ENCODE measurements around the gene SEPTIN3. TPM values are rescaled to one million over a fixed set of nuclear protein-coding genes. Genes with fewer than 3 reads are reported as not detected.
"Not testable (repeated sequence)": the region's sequence is repeated elsewhere in the genome, so short reads cannot be mapped to it uniquely, and the experiment has no call there.

SEPTIN3 gene
- total RNA-seq, 1 donor = 0.36 TPM

DNA sequence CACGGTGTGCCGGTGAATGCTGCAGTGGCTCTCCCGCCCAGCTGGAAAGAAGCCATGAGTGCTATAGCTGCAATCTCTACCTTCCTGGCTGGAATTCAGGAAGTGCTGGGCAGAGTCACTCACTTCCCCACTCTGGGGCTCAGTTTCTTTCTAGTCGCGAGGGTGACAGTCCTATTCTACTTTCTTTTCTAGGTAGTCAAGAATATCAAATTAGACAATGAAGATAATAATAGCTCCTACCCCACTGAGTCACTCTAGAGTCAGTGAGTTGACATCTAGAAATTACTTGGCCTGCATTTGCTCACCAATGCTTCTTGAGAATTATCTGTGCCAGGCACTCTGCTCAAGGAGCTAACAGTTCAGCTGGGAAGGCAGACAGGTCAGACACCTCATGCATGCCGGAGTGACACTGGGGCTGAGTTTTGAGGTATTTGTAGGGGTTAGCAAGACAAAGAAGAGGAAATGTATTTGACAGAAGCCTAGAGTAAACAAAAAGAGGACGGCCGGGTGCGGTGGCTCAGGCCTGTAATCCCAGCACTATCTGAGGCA lies 25.5 kb upstream of the SEPTIN3 start:
- Histone ChIP-seq H3K4me2 (ENCODE audit: insufficient read depth, low read length) (peak overlapping the region; percentile 37), H3K79me2 (ENCODE audit: insufficient read depth, low read length) (peaks cover 9% of the 10 kb centered on the region), H3K27me3 (ENCODE audit: insufficient read depth, low read length) (no peaks in the 10 kb centered on the region), H3K4me3 (ENCODE audit: insufficient read depth, low read length) (no peak overlapping the region), H3K9me3 (ENCODE audit: low read depth, low read length) (no peaks in the 10 kb centered on the region), H4K20me1 (ENCODE audit: insufficient read depth, low read length) (peaks cover 5% of the 10 kb centered on the region), H3K4me1 (ENCODE audit: insufficient read depth, low read length) (peaks cover 30% of the 10 kb centered on the region), H3K36me3 (ENCODE audit: insufficient read depth, low read length) (peaks cover 4% of the 10 kb centered on the region), H3K27ac (ENCODE audit: low read depth, low read length) (peak overlapping the region; percentile 0), H2AFZ (ENCODE audit: low read length) (no peak overlapping the region)
- DNase-seq (ENCODE audit: insufficient read length, low spot score, missing footprints) = no peak
- TF ChIP-seq, protein P1, sequence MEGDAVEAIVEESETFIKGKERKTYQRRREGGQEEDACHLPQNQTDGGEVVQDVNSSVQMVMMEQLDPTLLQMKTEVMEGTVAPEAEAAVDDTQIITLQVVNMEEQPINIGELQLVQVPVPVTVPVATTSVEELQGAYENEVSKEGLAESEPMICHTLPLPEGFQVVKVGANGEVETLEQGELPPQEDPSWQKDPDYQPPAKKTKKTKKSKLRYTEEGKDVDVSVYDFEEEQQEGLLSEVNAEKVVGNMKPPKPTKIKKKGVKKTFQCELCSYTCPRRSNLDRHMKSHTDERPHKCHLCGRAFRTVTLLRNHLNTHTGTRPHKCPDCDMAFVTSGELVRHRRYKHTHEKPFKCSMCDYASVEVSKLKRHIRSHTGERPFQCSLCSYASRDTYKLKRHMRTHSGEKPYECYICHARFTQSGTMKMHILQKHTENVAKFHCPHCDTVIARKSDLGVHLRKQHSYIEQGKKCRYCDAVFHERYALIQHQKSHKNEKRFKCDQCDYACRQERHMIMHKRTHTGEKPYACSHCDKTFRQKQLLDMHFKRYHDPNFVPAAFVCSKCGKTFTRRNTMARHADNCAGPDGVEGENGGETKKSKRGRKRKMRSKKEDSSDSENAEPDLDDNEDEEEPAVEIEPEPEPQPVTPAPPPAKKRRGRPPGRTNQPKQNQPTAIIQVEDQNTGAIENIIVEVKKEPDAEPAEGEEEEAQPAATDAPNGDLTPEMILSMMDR (IDR thresholded peaks at IDR 0.05; ENCODE audit: extremely low read depth, low read depth, low read length) = no peak

DNA sequence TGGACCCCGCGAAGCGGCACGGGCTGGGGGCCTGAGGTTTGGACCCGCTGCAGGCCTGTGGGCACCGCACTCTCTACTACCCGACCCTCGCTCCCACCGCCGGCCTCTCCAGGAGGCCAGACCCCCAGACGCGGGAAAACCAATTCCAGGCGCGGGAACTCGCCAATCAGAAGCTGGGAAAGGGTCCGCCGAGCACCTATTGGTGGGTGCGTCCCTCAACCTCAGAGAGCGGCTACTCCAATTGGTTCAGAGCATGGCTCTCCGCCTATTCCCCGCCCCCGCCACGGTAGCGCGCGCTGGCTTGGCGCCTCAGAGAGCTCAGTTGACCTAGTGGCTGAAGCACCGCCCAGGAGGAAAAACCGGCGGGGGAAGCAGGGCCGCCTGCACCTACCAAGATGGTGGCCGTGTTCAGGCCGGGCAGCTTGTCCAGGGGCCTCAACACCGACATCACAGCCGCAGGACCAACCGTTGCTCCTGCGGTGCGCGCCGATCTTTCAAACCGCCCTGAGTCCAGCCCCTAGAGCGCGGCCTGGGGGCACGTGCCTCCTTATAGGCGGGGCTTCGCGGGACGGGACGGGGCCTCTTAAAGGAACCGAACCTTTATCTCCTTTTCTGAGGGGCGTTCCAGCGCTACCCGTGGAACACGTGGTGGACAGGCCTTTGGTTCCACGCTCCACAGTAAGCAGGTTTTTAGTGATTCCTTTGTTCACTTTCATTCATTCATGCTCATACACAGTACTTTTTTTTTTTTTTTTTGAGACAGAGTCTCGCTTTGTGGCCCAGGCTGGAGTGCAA lies 22.4 kb upstream of the SEPTIN3 start, which contains the start of gene CENPM:
TSS of gene CENPM (minus strand) at position 524 of the 795 bp plus-strand sequence. CDS start at position 448, 76 bp downstream.
- Histone ChIP-seq H2AFZ (ENCODE audit: low read length) (peak within 1 kb of the TSS; percentile 100), H3K9me3 (ENCODE audit: low read depth, low read length) (no peaks in the 10 kb centered on the region), H3K79me2 (ENCODE audit: insufficient read depth, low read length) (peaks cover 9% of the 10 kb centered on the region), H3K27ac (ENCODE audit: low read depth, low read length) (peak within 1 kb of the TSS; percentile 78), H3K27me3 (ENCODE audit: insufficient read depth, low read length) (no peaks in the 10 kb centered on the region), H3K4me2 (ENCODE audit: insufficient read depth, low read length) (peak within 1 kb of the TSS; percentile 99), H3K4me3 (ENCODE audit: insufficient read depth, low read length) (peak within 1 kb of the TSS; percentile 96), H3K36me3 (ENCODE audit: insufficient read depth, low read length) (peaks cover 4% of the 10 kb centered on the region), H3K4me1 (ENCODE audit: insufficient read depth, low read length) (peaks cover 18% of the 10 kb centered on the region), H4K20me1 (ENCODE audit: insufficient read depth, low read length) (no peaks in the 10 kb centered on the region)
- TF ChIP-seq, protein P1 (IDR thresholded peaks at IDR 0.05; ENCODE audit: extremely low read depth, low read depth, low read length) = no peak
- peak; percentile 97 for DNase-seq (ENCODE audit: insufficient read length, low spot score, missing footprints)

DNA sequence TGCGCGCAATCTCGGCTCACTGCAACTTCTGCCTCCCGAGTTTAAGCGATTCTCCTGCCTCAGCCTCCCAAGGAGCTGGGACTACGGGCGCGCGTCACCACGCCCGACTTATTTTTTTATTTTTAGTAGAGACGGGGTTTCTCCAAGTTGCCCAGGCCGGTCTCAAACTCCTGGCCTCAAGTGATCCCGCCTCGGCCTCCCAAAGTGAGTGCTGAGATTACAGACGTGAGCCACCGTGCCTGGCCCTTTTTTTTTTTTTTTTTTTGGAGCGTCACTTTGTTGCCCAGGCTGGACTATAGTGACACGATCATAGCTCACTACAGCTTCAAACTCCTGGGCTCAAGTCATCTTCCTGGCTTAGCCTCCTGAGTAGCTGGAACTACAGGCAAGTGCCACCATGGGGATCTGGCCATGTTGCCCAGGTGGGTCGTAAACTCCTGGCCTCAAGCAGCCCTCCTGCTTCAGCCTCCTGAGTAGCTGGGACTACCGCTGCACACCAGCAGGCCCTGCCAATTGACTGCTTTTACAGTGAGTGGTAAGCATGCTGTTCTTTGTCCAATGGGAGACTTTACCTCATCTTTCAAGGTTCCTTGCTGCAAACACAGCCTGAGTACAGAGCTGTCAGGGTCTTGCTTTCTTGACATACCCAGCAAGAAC lies 21.7 kb upstream of the SEPTIN3 start:
- peaks cover 9% of the 10 kb centered on the region for H3K79me2 ChIP-seq (ENCODE audit: insufficient read depth, low read length)
- peaks cover 4% of the 10 kb centered on the region for H3K36me3 ChIP-seq (ENCODE audit: insufficient read depth, low read length)
- H3K4me2 ChIP-seq (ENCODE audit: insufficient read depth, low read length) = peak overlapping the region; percentile 99
- H3K27me3 ChIP-seq (ENCODE audit: insufficient read depth, low read length) = no peaks in the 10 kb centered on the region
- no peak for DNase-seq (ENCODE audit: insufficient read length, low spot score, missing footprints)
- H2AFZ ChIP-seq (ENCODE audit: low read length) = peak overlapping the region; percentile 100
- H3K27ac ChIP-seq (ENCODE audit: low read depth, low read length) = peak overlapping the region; percentile 63
- H3K4me3 ChIP-seq (ENCODE audit: insufficient read depth, low read length) = peak overlapping the region; percentile 96
- TF ChIP-seq, protein P1 (IDR thresholded peaks at IDR 0.05; ENCODE audit: extremely low read depth, low read depth, low read length) = no peak
- peaks cover 18% of the 10 kb centered on the region for H3K4me1 ChIP-seq (ENCODE audit: insufficient read depth, low read length)
- no peaks in the 10 kb centered on the region for H4K20me1 ChIP-seq (ENCODE audit: insufficient read depth, low read length)
- no peaks in the 10 kb centered on the region for H3K9me3 ChIP-seq (ENCODE audit: low read depth, low read length)

DNA sequence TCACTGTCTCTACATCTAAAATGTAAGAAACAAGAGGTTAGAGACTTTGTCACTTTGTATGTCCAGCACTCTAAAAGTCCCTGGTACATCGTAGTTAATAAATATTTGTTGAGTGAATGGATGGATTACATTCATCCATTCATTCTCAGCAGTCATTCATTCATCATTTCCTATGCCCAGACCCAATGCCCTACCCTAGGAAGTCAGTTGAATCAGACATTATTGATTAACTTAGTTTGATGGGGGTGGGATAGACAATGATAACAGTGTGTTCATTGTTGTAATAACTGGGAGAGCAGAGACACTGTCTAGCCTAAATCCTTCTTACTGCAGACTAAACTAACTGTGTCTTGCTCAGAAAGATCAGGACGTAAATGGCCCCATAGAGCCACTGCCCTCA lies 21.1 kb upstream of the SEPTIN3 start:
- Histone ChIP-seq H2AFZ (ENCODE audit: low read length) (no peak overlapping the region), H3K4me1 (ENCODE audit: insufficient read depth, low read length) (peaks cover 18% of the 10 kb centered on the region), H4K20me1 (ENCODE audit: insufficient read depth, low read length) (no peaks in the 10 kb centered on the region), H3K36me3 (ENCODE audit: insufficient read depth, low read length) (peaks cover 3% of the 10 kb centered on the region), H3K4me2 (ENCODE audit: insufficient read depth, low read length) (no peak overlapping the region), H3K27me3 (ENCODE audit: insufficient read depth, low read length) (no peaks in the 10 kb centered on the region), H3K27ac (ENCODE audit: low read depth, low read length) (no peak overlapping the region), H3K4me3 (ENCODE audit: insufficient read depth, low read length) (no peak overlapping the region), H3K79me2 (ENCODE audit: insufficient read depth, low read length) (peaks cover 9% of the 10 kb centered on the region), H3K9me3 (ENCODE audit: low read depth, low read length) (no peaks in the 10 kb centered on the region)
- TF ChIP-seq, protein P1 (IDR thresholded peaks at IDR 0.05; ENCODE audit: extremely low read depth, low read depth, low read length) = no peak
- no peak for DNase-seq (ENCODE audit: insufficient read length, low spot score, missing footprints)

DNA sequence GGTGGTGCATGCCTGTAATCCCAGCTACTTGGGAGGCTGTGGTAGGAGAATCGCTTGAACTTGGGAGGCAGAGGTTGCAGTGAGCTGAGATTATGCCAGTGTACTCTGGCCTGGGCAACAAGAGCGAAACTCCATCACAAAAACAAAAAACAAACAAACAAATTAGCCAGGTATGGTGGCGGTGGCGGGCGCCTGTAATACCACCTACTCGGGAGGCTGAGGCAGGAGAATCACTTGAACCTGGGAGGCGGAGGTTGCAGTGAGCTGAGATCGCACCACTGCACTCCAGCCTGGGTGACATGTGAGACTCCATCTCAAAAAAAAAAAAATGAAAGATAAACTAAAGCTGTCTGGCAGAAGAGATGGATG lies 20.3 kb upstream of the SEPTIN3 start:
- DNase-seq (ENCODE audit: insufficient read length, low spot score, missing footprints); H3K36me3 ChIP-seq (ENCODE audit: insufficient read depth, low read length); H3K27ac ChIP-seq (ENCODE audit: low read depth, low read length); H4K20me1 ChIP-seq (ENCODE audit: insufficient read depth, low read length); H3K79me2 ChIP-seq (ENCODE audit: insufficient read depth, low read length); H2AFZ ChIP-seq (ENCODE audit: low read length); H3K4me2 ChIP-seq (ENCODE audit: insufficient read depth, low read length); H3K27me3 ChIP-seq (ENCODE audit: insufficient read depth, low read length); H3K9me3 ChIP-seq (ENCODE audit: low read depth, low read length); H3K4me3 ChIP-seq (ENCODE audit: insufficient read depth, low read length): not testable (repeated sequence)
- H3K4me1 ChIP-seq (ENCODE audit: insufficient read depth, low read length) = peaks cover 12% of the 10 kb centered on the region

All from osteoblast (primary cell).